Thyroid gland (tissue), 4 donors: Measurements from ENCODE around the gene ICOS. TPM values are rescaled to one million over a fixed set of nuclear protein-coding genes. Genes with fewer than 3 reads are reported as not detected.

Source experiments
- DNase-seq, 2 donors: peaks; one replicate each; pipeline ENCODE4 v3.0.0-alpha.2; 2019
- H3K27ac ChIP-seq, 3 donors: fragments of 200-600 bp; sonication (generic); 1 replicate in 2 of 3; 2 replicates in 1 of 3; pipeline ENCODE4 v1.5.1; 2016 to 2019; ENCODE audit warnings: mild to moderate bottlenecking in 1 of 3, moderate library complexity in 1 of 3
- H3K27me3 ChIP-seq: fragments of 200-600 bp; sonication (generic); one replicate; pipeline ENCODE4 v1.5.1; 2019
- H3K36me3 ChIP-seq, 2 donors: fragments of 200-600 bp; sonication (generic); one replicate each; pipeline ENCODE4 v1.5.1; 2016 to 2019
- H3K4me1 ChIP-seq, 2 donors: fragments of 200-600 bp; sonication (generic); one replicate each; pipeline ENCODE4 v1.5.1; 2017 to 2019
- H3K4me3 ChIP-seq, 3 donors: fragments of 200-600 bp; sonication (generic); replicated peaks in 1 of 3; 1 replicate in 2 of 3; 2 replicates in 1 of 3; pipeline ENCODE4 v1.5.1; 2016; ENCODE audit warnings: mild to moderate bottlenecking in 1 of 3
- H3K9me3 ChIP-seq: fragments of 200-600 bp; sonication (generic); one replicate; pipeline ENCODE4 v1.5.1; 2017
- POLR2A ChIP-seq, 2 donors: fragments of 450-650 bp; IDR thresholded peaks; one replicate each; pipeline ENCODE4 v1.6.1; 2017; ENCODE audit warnings: antibody characterized with exemption in 2 of 2, mild to moderate bottlenecking in 2 of 2, moderate library complexity in 1 of 2
- WGBS, 2 donors: methylation state at CpG; one replicate each; pipeline ENCODE4 v1.1.5; 2017; 5-methylcytosine and 5-hydroxymethylcytosine counted together
- intact Hi-C: fragments of 100-400 bp; cut with DNase I; formaldehyde crosslinking; loops from one replicate; pipeline ENCODE4 v1.15.1; 2023
- total RNA-seq, 4 donors: library from RNA; depleted of rRNA; stranded (reverse); fragments of >200 nt; gene quantifications; one replicate each; pipeline ENCODE4 v1.2.3, GENCODE V29; 2016
- TF ChIP-seq, protein P1 (sequence below), 6 experiments: fragments of 200-600 bp in 3 of 6; fragments of 450-650 bp in 3 of 6; sonication (generic) in 3 of 6; IDR thresholded peaks; one replicate each; pipeline ENCODE4 v1.5.1; 2016 to 2019; ENCODE audit warnings: antibody characterized with exemption in 6 of 6, mild to moderate bottlenecking in 2 of 6, inconsistent platforms in 1 of 6, moderate library complexity in 1 of 6

ICOS gene
- total RNA-seq, 4 donors from 2014 or later = 0.59 to 1.2 (median 1.0) TPM; not detected in 1

- H3K27me3 ChIP-seq = no peaks in the 10 kb centered on the region
- no peaks in the 10 kb centered on the region for H3K9me3 ChIP-seq
- no peak for DNase-seq
- no peaks in the 10 kb centered on the region for H3K36me3 ChIP-seq
- WGBS, 2 donors = 71 to 86% methylated on average over 1 of the region's 1 CpG
- H3K27ac ChIP-seq = no peak overlapping the region
- H3K4me3 ChIP-seq = no peak overlapping the region
- intact Hi-C loops = no loop called here
- H3K4me1 ChIP-seq = no peaks in the 10 kb centered on the region
- TF ChIP-seq, protein P1, sequence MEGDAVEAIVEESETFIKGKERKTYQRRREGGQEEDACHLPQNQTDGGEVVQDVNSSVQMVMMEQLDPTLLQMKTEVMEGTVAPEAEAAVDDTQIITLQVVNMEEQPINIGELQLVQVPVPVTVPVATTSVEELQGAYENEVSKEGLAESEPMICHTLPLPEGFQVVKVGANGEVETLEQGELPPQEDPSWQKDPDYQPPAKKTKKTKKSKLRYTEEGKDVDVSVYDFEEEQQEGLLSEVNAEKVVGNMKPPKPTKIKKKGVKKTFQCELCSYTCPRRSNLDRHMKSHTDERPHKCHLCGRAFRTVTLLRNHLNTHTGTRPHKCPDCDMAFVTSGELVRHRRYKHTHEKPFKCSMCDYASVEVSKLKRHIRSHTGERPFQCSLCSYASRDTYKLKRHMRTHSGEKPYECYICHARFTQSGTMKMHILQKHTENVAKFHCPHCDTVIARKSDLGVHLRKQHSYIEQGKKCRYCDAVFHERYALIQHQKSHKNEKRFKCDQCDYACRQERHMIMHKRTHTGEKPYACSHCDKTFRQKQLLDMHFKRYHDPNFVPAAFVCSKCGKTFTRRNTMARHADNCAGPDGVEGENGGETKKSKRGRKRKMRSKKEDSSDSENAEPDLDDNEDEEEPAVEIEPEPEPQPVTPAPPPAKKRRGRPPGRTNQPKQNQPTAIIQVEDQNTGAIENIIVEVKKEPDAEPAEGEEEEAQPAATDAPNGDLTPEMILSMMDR (IDR thresholded peaks at IDR 0.05) = no peak
- no peak for TF ChIP-seq POLR2A (IDR thresholded peaks at IDR 0.05)
Observed at GRCh38 chr2:203948733-203949132, 12.2 kb downstream of the ICOS start.

DNA sequence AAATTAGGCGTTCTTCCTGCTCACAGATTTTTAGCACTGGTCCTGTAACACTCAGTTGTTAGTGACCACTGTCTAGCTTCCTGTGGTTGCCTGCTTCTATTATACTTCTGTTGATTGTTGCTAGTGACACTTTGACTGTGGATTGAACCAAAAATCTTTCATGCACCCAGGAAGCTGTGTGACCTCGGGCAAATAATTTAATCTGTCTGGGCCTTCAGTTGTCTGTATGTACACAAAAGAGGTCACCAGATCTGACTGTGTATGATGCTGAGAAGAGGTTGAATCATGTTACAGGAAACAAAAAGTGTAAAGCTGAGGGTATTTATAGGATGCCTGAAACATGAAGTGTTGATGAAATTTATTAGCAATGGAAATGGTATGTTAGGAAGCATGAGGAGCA is 12.7 kb downstream of the ICOS start:
- TF ChIP-seq, protein P1 (IDR thresholded peaks at IDR 0.05) = no peak
- TF ChIP-seq POLR2A (IDR thresholded peaks at IDR 0.05) = no peak
- Histone ChIP-seq H3K27me3 (no peaks in the 10 kb centered on the region), H3K36me3 (no peaks in the 10 kb centered on the region), H3K27ac (no peak overlapping the region), H3K4me1 (no peaks in the 10 kb centered on the region), H3K4me3 (no peak overlapping the region), H3K9me3 (no peaks in the 10 kb centered on the region)
- intact Hi-C loops = no loop called here
- WGBS, 2 donors = 79 to 86% methylated on average over 2 of the region's 2 CpGs
- DNase-seq = no peak

DNA sequence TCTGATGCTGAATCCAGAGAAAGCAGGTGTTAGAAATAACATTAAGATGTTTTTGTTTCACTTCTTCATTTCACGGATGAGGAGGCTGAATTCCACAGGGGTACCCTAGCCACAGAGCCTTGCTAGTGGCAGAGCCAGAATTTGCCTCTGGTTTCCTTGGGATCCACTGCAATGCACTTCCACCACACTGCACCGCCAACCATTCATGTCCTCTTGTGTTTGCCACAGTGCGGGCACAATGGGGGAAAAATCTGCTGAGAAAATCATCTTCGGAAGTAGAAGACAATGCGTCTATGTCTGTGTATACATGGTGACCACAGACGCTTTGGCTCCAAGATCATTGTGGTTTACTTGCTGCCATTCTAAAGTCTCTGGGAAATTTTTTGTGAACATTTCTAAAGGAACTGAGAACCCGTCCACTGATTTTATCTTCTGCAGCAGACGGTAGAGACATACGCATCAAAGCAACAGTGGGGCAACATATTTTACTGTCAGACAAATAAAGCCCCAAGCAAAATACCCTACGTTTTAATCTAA is 14.9 kb downstream of the ICOS start:
- Histone ChIP-seq H3K4me1 (no peaks in the 10 kb centered on the region), H3K27me3 (no peaks in the 10 kb centered on the region), H3K36me3 (no peaks in the 10 kb centered on the region), H3K27ac (no peak overlapping the region), H3K9me3 (no peaks in the 10 kb centered on the region), H3K4me3 (no peak overlapping the region)
- intact Hi-C loops = no loop called here
- 80 to 83% methylated on average over 10 of the region's 10 CpGs for WGBS, 2 donors
- no peak for TF ChIP-seq POLR2A (IDR thresholded peaks at IDR 0.05)
- TF ChIP-seq, protein P1 (IDR thresholded peaks at IDR 0.05) = no peak
- DNase-seq = no peak

DNA sequence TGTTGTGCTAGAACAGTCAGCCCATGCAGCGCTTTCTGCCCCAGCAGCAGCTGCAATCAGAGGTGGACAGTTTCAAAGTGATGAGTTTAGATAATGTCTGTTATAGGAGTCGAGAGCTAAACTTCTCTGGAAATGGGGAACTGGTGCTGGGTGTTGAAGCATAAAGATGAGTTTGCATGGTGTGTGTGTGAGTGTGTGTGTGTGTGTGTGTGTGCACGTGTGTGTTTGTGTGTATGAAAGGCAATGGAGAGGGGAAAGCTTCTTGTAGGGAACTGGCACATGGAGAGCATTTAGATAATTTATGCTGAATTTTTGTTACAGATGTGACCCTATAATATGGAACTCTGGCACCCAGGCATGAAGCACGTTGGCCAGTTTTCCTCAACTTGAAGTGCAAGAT is 22.7 kb downstream of the ICOS start:
- H3K9me3 ChIP-seq = no peaks in the 10 kb centered on the region
- TF ChIP-seq, protein P1 (IDR thresholded peaks at IDR 0.05) = no peak
- no peak for TF ChIP-seq POLR2A (IDR thresholded peaks at IDR 0.05)
- H3K27me3 ChIP-seq = no peaks in the 10 kb centered on the region
- 82 to 90% methylated on average over 4 of the region's 4 CpGs for WGBS, 2 donors
- intact Hi-C loops = no loop called here
- H3K27ac ChIP-seq = no peak overlapping the region
- H3K36me3 ChIP-seq = no peaks in the 10 kb centered on the region
- no peak for DNase-seq
- H3K4me1 ChIP-seq = no peaks in the 10 kb centered on the region
- no peak overlapping the region for H3K4me3 ChIP-seq

DNA sequence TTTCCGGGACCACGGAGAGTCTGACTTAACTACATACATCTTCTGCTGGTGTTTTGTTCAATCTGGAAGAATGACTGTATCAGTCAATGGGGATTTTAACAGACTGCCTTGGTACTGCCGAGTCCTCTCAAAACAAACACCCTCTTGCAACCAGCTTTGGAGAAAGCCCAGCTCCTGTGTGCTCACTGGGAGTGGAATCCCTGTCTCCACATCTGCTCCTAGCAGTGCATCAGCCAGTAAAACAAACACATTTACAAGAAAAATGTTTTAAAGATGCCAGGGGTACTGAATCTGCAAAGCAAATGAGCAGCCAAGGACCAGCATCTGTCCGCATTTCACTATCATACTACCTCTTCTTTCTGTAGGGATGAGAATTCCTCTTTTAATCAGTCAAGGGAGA is 23.1 kb downstream of the ICOS start:
- WGBS, 2 donors = 72 to 74% methylated on average over 4 of the region's 4 CpGs

More for the DNA sequence above, 23.1 kb downstream of the ICOS start:
- Histone ChIP-seq H3K27ac (no peak overlapping the region), H3K36me3 (no peaks in the 10 kb centered on the region), H3K9me3 (no peaks in the 10 kb centered on the region), H3K4me1 (no peaks in the 10 kb centered on the region), H3K27me3 (no peaks in the 10 kb centered on the region), H3K4me3 (no peak overlapping the region)
- intact Hi-C loops = no loop called here
- TF ChIP-seq, protein P1 (IDR thresholded peaks at IDR 0.05) = no peak
- TF ChIP-seq POLR2A (IDR thresholded peaks at IDR 0.05) = no peak
- no peak for DNase-seq
